Measurements from ENCODE around the gene MYCN. TPM values are rescaled to one million over a fixed set of nuclear protein-coding genes. Genes with fewer than 3 reads are reported as not detected.

The MYCN gene
- total RNA-seq, 1 donor from 2014 or later: 68.3 TPM

- Mint-ChIP-seq H3K27me3 (no peaks in the 10 kb centered on the region), H3K4me1 (ENCODE audit: unreplicated experiment) (peaks cover 4% of the 10 kb centered on the region), H3K4me3 (no peak overlapping the region), H3K36me3 (peaks cover 4% of the 10 kb centered on the region), H3K27ac (no peak overlapping the region), H3K9me3 (peaks cover 6% of the 10 kb centered on the region)
- DNase-seq (ENCODE audit: extremely low spot score, unreplicated experiment): no peak
- TF ChIP-seq CTCF (conservative IDR thresholded peaks at IDR 0.05): no peak
Observed at GRCh38 chr2:15931319-15931890, 8.9 kb upstream of the MYCN start.

GRCh38 chr2:15931950-15932349 lies 8.4 kb upstream of the MYCN start:
- no peak for DNase-seq (ENCODE audit: extremely low spot score, unreplicated experiment)
- TF ChIP-seq CTCF (conservative IDR thresholded peaks at IDR 0.05): no peak
- Mint-ChIP-seq H3K9me3 (peaks cover 6% of the 10 kb centered on the region), H3K27ac (no peak overlapping the region), H3K4me3 (no peak overlapping the region), H3K27me3 (no peaks in the 10 kb centered on the region), H3K36me3 (peaks cover 4% of the 10 kb centered on the region), H3K4me1 (ENCODE audit: unreplicated experiment) (peaks cover 4% of the 10 kb centered on the region)

GRCh38 chr2:15932394-15933183 lies 7.8 kb upstream of the MYCN start:
- DNase-seq (ENCODE audit: extremely low spot score, unreplicated experiment): no peak
- Mint-ChIP-seq H3K9me3 (peaks cover 6% of the 10 kb centered on the region), H3K4me1 (ENCODE audit: unreplicated experiment) (peaks cover 4% of the 10 kb centered on the region), H3K36me3 (peaks cover 4% of the 10 kb centered on the region), H3K27me3 (no peaks in the 10 kb centered on the region), H3K4me3 (no peak overlapping the region), H3K27ac (no peak overlapping the region)
- TF ChIP-seq CTCF (conservative IDR thresholded peaks at IDR 0.05): no peak

GRCh38 chr2:15933184-15933845 lies 7.0 kb upstream of the MYCN start:
- Mint-ChIP-seq H3K4me3 (no peak overlapping the region), H3K4me1 (ENCODE audit: unreplicated experiment) (peaks cover 6% of the 10 kb centered on the region), H3K36me3 (peaks cover 4% of the 10 kb centered on the region), H3K9me3 (peaks cover 6% of the 10 kb centered on the region), H3K27me3 (peaks cover 1% of the 10 kb centered on the region), H3K27ac (no peak overlapping the region)
- no peak for TF ChIP-seq CTCF (conservative IDR thresholded peaks at IDR 0.05)
- DNase-seq (ENCODE audit: extremely low spot score, unreplicated experiment): no peak

- Mint-ChIP-seq H3K9me3 (peaks cover 6% of the 10 kb centered on the region), H3K4me3 (no peak overlapping the region), H3K4me1 (ENCODE audit: unreplicated experiment) (peaks cover 17% of the 10 kb centered on the region), H3K27ac (no peak overlapping the region), H3K36me3 (peaks cover 4% of the 10 kb centered on the region), H3K27me3 (peaks cover 9% of the 10 kb centered on the region)
- TF ChIP-seq CTCF (conservative IDR thresholded peaks at IDR 0.05): no peak
- DNase-seq (ENCODE audit: extremely low spot score, unreplicated experiment): no peak
Observed at GRCh38 chr2:15934291-15934945, 5.9 kb upstream of the MYCN start.
